SU-DHL-6 (cell line): Measurements from ENCODE around the gene ASCC2.

ENCODE experiments used
- EZH2phosphoT487 ChIP-seq: fragments of 200-600 bp; sonication (generic), shearing (Covaris generic); conservative IDR thresholded peaks from 2 replicates; pipeline ENCODE4 v1.6.1; 2018; ENCODE audit warnings: mild to moderate bottlenecking, antibody characterized with exemption, low read length, moderate library complexity, mixed read lengths
- TF ChIP-seq, protein P1 (sequence below): fragments of 200-600 bp; sonication (generic); IDR thresholded peaks from one replicate; pipeline ENCODE4 v1.5.1; 2017; ENCODE audit warnings: antibody characterized with exemption, mild to moderate bottlenecking, low read length, moderate library complexity; ENCODE audit not compliant: insufficient read depth, poor library complexity, severe bottlenecking

DNA sequence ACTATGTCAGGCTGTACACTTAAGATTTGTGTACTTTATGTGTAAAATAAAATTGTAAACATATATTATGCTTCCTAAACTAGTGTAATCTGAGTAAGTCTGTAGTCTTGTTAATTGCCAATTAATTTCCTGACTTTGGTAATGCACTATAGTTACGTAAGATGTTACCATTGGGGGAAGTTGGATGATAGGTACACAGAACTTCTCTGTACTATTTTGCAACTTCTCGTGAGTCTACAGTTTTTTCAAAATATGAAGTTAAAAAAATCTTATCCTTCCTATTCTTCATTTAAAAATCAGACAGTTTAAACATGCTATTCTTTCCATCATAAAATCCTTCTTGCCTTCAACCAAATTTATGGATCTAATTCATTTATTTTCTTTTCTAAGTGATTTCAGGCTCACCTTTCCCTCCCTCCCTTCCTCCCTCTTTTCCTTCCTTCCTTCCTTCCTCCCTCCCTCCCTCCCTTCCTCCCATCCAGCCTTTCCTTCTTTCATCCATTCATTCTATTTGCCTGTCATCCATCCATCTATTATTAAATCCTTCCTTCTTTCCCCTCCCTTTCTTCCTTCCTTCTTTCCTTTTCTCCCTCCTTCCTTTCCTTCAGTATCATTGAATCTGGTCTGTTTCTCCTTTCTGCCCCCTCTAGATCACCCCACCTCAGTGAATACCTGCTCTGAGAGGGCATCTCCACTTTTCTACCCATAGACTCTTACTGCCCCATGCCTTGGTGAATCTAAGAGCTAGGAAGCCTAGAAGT, 22.1 kb upstream of the ASCC2 start:
- TF ChIP-seq, protein P1, sequence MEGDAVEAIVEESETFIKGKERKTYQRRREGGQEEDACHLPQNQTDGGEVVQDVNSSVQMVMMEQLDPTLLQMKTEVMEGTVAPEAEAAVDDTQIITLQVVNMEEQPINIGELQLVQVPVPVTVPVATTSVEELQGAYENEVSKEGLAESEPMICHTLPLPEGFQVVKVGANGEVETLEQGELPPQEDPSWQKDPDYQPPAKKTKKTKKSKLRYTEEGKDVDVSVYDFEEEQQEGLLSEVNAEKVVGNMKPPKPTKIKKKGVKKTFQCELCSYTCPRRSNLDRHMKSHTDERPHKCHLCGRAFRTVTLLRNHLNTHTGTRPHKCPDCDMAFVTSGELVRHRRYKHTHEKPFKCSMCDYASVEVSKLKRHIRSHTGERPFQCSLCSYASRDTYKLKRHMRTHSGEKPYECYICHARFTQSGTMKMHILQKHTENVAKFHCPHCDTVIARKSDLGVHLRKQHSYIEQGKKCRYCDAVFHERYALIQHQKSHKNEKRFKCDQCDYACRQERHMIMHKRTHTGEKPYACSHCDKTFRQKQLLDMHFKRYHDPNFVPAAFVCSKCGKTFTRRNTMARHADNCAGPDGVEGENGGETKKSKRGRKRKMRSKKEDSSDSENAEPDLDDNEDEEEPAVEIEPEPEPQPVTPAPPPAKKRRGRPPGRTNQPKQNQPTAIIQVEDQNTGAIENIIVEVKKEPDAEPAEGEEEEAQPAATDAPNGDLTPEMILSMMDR, result no peak
- no peak for TF ChIP-seq EZH2phosphoT487
